Endometrial microvascular endothelial cells (primary cell): ENCODE results near the gene ERC2. TPM values are rescaled to one million over a fixed set of nuclear protein-coding genes. Genes with fewer than 3 reads are reported as not detected.

Experiments
- in situ Hi-C: cut with HindIII; loops from 2 replicates; pipeline ENCODE4 v1.10.0; 2017; ENCODE audit warnings: low sequenced_read_pairs, low pct_unique_long_range_greater_than_20kb; ENCODE audit errors: inconsistent ontology term
- total RNA-seq: library from RNA; depleted of rRNA; stranded (reverse); fragments of >200 nt; gene quantifications from one replicate; pipeline ENCODE4 v1.2.3, GENCODE V29; 2015; ENCODE audit errors: inconsistent ontology term

Gene ERC2
- total RNA-seq, 1 donor from 2014 or later = not detected

- in situ Hi-C loops = no loop called here
Measured at GRCh38 chr3:56452085-56452484, 16.2 kb downstream of the ERC2 start.

DNA sequence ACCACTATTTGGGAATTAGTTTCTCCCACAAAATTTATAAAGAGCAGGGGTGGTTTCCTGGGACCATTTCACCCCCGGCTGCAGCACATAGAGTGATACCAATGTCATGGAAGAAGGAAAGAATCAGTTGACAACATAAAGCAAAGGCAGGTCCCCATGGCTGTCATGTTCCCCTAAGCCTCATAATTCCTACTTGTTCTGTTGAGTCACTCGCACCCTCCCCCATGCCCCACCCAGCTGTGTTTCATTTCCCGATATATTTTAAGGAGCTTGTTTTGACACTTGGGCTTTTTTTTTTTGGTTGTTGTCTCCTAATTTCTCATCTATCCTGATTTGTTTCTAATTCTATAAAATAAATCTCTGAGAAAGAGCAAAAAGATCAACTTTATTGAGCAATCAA lies 24.9 kb downstream of the ERC2 start:
- in situ Hi-C loops = no loop called here

GRCh38 chr3:56428667-56429066 lies 39.6 kb downstream of the ERC2 start:
- in situ Hi-C loops = no loop called here

DNA sequence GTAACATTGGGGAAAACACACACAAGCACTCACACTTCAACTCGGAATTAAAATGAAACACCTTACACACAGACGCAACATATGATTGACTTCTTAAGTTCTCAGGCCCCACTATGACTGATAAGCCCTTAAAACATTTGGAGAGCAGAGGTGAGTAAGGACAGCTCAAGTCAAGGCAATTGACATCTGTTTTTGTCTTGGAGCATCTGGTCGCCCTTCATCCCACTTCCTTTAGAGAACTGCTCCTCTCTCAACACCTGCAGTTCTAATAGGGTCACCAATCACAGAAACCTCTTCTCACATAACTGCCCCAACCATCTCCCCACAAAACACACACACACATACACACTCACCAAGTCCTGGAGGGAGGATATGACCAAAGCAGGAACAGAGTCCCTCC lies 43.4 kb downstream of the ERC2 start:
- in situ Hi-C loops = no loop called here

DNA sequence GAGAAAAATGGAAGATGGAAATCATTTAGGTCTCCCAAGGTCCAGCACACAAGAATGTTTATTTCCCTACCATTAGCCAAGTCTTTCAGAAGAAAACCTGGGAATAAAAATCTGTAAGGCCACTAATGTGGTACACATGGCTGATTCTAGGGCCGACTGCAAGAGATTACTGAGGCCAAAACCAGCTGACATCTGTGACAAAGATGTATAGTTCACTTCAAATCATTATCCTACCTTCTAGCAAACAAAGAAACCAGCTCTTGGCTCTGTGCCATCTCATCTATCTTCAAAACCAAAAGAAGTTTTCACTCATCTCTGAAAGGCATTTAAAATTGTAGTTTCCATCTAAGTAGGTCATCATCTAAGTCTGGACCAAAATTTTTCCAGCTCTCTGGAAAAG lies 43.9 kb downstream of the ERC2 start:
- in situ Hi-C loops = no loop called here

- in situ Hi-C loops = no loop called here
Measured at GRCh38 chr3:56423661-56424099, 44.6 kb downstream of the ERC2 start.

DNA sequence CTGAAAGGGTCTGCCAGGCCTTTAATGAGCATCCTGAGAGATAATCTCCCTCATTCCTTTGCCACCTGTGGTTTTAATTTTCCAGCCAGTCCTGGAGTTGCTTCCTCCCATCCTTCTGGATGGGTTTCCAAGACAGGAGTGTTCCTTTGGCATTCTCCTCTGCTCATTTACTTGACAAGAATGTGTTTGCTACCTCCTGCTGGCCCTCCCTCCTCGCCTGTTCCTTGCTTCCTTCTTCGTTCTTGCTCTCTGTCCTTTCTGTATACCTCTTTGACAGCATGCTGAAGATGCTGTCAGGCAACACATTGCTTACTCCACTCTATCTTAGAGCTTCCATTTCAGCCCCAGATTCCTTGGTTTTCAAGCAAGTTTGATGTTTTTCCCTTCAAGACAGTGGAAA lies 46.0 kb downstream of the ERC2 start:
- in situ Hi-C loops = no loop called here

- in situ Hi-C loops = no loop called here
Measured at GRCh38 chr3:56421205-56421604, 47.1 kb downstream of the ERC2 start.

GRCh38 chr3:56415652-56416051 lies 52.6 kb downstream of the ERC2 start:
- in situ Hi-C loops = no loop called here

GRCh38 chr3:56413911-56414310 lies 54.4 kb downstream of the ERC2 start:
- in situ Hi-C loops = no loop called here

- in situ Hi-C loops = no loop called here
Measured at GRCh38 chr3:56411166-56411565, 57.1 kb downstream of the ERC2 start.

DNA sequence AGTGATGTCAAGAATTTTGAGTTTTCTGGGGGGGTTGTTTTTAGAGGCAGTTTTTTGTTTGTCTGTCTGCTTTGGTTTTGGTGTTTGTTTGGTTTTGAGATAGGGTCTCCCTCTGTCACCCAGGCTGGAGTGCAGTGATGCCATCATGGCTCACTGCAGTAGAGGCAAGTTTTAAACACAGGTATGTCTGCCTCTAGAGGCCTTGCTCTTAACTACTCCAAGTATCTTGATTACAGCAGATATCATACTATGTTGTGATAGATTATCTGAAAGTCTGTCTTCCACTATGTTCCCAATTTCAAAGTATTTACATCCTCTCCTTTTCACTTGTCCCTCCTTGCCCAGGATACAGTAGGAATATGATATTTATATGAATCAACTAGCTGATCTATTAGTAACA lies 57.7 kb downstream of the ERC2 start:
- in situ Hi-C loops = no loop called here

- in situ Hi-C loops = no loop called here
Measured at GRCh38 chr3:56409790-56410189, 58.5 kb downstream of the ERC2 start.

- in situ Hi-C loops = no loop called here
Measured at GRCh38 chr3:56408761-56409196, 59.5 kb downstream of the ERC2 start.

DNA sequence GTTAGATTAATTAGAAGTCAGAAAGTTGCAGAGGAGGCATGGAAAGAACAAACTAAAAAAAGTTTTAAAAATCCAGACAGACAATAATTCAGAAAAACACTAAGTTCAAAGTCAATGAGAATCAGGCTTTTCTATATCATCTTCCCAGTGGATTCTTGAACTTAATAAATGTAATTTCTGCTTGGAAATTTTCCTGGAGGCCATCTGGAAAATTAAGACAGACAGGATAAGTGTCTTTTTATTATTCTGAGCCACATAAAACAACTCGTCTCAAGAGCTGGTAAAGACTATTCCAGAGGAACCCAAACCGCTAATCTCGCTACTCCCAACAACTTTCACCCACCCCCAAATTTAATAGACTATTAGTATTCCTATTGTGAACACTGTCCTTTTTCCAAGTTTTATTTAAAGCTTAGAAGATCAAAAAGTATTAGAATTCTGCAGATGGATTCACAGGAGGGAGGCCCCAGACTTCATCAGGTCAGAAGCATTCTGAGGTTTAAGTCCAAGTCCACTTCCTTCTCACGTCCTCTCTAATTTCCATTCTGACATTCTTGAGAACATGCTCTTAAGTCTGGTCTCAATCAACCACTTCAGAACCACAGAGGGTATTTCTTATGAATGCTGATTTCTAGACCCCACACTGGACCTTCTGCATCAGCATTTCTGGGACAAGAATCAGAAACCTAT lies 61.3 kb downstream of the ERC2 start:
- in situ Hi-C loops = no loop called here

GRCh38 chr3:56404884-56405283 lies 63.4 kb downstream of the ERC2 start:
- in situ Hi-C loops = no loop called here

GRCh38 chr3:56398659-56399058 lies 69.6 kb downstream of the ERC2 start:
- in situ Hi-C loops = no loop called here

DNA sequence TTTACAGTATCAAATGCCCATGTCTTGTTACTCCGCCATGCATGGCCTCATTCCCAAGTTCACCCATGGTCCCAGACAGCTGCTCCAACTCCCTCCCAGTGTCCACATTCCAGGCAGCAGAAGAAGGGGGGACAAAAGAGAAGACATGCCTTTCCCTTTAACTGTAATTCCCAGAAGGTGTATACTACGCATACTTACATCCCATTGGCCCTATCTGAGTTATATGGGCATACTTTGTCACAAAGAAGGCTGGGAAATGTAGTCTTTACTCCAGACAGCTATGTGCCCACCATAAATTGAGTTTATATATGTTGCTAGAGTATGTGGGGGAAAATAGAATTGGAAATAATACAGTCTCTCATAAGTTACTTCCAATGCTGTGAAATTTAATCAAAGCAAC lies 70.5 kb downstream of the ERC2 start:
- in situ Hi-C loops = no loop called here

DNA sequence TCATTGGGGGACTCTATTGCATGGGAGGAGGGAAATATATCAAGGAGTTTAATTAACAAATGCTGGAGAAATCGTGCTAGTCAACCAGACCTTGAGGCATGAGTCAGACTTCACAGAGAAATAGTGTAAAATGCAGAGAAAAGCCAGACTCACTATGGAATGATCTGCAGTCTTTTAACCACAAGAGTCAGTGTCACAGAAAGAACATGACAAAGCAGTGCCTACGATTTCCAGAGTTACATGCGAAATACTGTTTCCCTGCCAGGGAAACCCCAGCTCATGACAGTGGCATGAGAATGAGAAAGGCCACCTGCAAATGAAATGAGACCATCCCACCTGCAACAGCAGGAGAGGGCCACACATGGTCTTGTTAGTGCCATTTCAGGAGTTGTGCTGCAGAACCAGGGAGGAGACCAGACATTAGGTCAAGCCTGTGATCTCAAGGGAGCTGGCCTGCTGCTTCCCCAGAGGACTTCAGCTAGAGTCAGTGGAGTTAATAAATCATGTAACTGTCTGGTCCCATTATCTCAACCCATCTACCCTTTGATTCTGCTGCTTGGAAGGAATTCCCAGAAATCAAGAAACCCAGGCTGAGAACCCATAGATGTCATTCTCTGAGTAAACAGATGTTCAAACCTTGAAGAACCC lies 79.0 kb downstream of the ERC2 start:
- in situ Hi-C loops = no loop called here

GRCh38 chr3:56383092-56383491 lies 85.2 kb downstream of the ERC2 start:
- in situ Hi-C loops = no loop called here
